GM19468 (cell line): Measurements from ENCODE around the gene KHK.

Source experiments
- ATAC-seq: cut with Tn5 transposase; IDR thresholded peaks from one replicate; pipeline ENCODE4 v1.9.1; 2021; ENCODE audit warnings: mild to moderate bottlenecking, moderate library complexity, moderate number of reproducible peaks; ENCODE audit not compliant: unreplicated experiment; ENCODE audit errors: extremely low read depth

Gene KHK

DNA sequence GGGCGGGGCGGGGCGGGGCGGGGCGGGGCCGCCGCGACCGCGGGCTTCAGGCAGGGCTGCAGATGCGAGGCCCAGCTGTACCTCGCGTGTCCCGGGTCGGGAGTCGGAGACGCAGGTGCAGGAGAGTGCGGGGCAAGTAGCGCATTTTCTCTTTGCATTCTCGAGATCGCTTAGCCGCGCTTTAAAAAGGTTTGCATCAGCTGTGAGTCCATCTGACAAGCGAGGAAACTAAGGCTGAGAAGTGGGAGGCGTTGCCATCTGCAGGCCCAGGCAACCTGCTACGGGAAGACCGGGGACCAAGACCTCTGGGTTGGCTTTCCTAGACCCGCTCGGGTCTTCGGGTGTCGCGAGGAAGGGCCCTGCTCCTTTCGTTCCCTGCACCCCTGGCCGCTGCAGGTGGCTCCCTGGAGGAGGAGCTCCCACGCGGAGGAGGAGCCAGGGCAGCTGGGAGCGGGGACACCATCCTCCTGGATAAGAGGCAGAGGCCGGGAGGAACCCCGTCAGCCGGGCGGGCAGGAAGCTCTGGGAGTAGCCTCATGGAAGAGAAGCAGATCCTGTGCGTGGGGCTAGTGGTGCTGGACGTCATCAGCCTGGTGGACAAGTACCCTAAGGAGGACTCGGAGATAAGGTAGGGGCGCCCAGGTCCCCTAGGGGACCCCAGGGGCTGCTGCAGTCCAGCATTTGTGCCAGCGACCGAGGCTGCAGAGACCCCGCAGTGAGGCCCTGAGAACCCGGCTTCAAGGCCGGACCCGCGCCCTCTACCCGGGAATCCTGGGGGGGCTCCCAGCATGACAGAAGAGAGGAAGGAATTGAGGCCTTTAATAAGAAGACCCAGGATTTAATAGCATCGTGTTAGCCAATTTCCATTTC, at the start of gene KHK:
TSS of gene KHK (plus strand) at position 49 of the 870 bp plus-strand sequence. CDS start at position 537, 488 bp downstream.
- no peak for ATAC-seq

DNA sequence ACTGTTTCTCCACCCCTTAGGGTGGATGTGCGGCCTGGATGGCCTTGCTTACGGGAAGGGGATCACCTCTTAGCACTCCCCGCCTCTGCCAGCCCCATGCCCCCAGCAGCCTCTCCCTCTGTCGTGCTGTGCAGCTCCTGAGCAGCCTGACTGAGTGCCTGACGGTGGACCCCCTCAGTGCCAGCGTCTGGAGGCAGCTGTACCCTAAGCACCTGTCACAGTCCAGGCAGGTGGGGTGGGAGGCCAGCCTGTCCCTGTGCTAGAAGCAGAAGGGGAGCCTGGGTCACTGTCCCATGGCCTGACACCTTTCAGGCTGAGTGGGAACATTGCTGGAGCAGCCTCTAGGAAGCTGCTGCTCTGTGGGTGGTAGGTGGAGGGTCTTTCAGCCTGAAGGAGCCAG, 48.6 kb upstream of the KHK start:
- no peak for ATAC-seq

DNA sequence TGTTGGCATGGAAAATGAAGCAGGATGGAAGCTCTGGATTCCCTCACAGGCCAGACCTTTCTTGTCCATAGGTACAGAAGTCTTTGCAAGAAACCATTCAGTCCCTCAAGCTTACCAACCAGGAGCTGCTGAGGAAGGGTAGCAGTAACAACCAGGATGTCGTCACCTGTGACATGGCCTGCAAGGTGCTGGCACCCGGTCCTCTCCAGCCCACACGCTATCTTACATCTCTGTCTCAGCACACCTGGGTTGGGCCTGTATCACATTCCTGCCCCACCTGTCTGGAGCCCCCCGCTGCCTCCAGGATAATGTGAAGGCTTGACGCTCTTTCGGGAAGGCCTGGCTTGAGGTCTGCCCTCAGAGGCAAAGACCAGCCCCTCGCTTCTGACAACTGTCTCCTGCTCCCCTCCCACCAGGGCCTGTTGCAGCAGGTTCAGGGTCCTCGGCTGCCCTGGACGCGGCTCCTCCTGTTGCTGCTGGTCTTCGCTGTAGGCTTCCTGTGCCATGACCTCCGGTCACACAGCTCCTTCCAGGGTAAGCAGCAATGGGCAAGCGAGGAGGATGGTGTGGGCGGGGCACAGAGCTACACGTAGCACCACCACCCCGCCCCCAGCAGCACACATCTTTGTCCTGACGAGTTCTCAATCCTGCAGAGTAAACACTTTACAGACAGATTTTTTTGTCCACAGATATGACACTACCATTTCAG, 47.8 kb upstream of the KHK start:
- ATAC-seq, result no peak

DNA sequence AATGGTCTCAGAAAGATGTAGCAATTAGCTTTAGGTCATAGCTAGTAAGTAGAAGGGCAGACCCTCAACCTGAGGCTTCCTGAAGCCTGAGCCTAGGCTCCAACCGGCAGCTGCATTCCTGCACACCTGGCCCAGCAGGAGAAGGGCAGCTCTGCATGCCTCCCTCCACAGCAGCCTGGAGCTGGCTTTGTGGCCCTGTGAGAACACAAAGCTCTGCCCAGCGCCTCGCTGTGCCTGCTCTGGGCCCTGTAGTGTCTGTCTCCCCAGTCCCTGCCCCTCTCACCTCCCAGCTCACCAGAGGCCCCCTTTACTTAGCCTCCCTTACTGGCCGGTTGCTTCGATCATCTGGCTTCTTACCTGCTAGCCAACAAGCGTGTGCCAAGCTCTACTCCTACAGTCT, 47.1 kb upstream of the KHK start:
- ATAC-seq, result no peak

- ATAC-seq, result no peak
Measured at GRCh38 chr2:27039871-27040270, 46.7 kb upstream of the KHK start.

GRCh38 chr2:27040282-27040681, 46.3 kb upstream of the KHK start:
- ATAC-seq, result no peak

- ATAC-seq, result no peak
Measured at GRCh38 chr2:27041752-27042151, 44.8 kb upstream of the KHK start.

- ATAC-seq, result no peak
Measured at GRCh38 chr2:27042159-27042661, 44.4 kb upstream of the KHK start.

DNA sequence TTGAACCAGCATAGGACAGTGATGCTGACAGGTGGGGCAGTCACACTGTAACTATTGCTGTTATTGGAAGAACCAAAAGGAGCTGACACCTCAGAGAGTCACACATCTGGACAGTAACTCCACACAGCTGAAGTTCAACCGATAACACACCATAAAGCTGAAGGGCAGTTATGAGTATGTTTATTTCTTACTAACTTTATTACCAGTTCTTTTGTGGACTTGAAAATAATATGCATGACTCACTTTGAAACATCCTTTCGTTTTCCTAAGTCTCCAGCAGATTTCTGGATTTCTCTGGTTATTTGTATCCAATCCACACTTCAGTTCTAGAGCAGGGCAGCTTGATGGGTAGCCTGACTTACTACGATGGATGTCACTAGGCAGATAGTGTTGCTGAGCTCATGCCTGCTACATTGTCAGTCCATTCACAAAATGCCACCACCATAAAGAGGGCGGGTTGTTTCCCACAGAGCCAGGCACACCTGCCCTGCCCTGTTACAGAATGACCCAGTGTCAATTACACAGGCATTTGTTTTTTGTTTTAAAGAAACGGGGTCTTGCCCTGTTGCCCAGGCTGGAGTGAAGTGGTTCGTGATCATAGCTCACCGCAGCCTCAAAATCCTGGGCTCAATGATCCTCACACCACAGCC, 43.5 kb upstream of the KHK start:
- ATAC-seq, result no peak

DNA sequence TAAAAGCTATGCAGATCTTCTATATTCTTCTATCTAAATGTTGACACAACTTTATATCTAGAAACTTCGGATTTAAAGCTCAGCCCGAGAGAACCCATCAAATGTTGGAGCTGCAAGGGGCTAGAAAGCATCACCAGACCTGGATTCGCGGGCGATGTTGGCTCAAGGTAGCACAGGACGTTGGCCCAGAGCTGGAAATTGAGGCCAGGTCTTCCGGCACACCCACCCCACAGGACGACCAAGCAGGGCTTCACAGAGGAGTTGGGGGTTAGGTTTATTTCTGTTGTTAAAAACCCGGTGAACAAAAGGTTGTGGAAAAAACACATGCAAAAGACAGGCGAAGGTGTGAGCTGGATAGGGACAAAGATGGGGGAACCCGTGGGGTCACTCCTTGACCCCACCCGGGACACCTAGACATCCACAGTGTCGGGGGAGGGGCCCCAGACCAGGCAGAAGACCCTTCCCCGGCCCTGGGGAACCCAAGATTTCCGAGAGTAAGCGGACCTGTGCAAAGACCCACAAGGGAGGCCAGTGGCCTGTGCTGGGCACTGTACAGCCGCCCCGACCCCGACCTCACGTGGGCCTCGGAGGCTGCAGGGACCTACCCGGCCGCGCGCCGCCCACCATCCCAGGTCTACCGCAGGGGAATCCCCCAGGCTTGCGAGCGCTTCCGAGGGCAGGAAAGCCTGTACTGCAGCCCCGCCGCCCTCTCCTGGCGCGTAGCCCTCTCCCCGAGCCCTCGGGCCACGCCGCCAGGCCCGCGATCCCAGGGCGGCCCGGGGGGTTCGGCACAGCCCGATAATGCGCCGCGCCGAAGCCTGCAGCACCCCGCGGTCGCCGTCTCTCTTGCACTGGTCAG, 36.9 kb upstream of the KHK start:
- no peak for ATAC-seq

GRCh38 chr2:27050281-27050995, 36.1 kb upstream of the KHK start:
- peak; percentile 28 for ATAC-seq

DNA sequence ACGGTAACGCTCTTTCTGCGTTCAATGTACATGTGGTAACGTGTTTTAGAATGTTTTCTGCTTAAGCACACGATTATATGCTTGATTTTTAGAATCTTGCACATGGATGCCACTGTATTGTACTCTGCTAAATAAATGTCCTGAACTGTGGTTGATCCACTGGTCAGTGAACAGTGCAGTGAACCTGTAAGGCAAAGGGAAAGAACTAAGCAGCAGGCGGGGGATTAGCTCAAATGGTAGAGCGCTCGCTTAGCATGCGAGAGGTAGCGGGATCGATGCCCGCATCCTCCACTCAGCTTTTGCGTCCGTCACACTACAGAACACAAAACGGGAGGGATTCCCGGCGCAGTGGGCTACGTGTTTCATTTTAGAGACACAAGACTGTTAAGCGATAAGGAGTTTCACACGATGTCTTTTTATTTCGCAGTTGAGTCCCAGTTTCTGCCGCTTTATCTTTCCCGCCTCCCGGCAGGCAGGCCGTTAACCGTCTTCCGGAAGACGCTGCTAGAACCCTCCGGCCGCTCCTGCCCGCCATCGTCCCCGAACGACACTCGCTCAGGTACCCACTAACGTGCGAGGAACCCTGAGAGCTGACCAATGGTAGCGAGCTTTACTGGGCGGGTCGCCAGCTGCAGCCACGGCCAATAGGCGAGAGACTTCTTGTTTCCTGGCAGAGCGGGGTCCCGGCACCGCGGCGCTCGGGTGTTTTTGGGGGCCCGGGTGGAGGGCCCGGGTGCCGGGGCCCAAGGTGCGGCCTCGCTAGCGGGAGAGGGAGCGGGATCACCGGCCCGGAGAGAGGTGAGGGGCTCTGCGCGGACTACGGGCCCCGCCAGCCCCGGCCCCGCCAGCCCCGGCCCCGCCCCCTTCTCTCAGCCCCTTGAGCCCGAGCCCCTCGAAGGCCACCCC, 35.3 kb upstream of the KHK start, which contains the start of gene AGBL5:
TSS of gene AGBL5 (plus strand) at position 673 of the 906 bp plus-strand sequence. CDS start 1,291 bp downstream, outside the sequence.
- peak; percentile 42 for ATAC-seq

- ATAC-seq, result no peak
Measured at GRCh38 chr2:27051902-27052645, 34.5 kb upstream of the KHK start.

GRCh38 chr2:27053321-27053720, 33.3 kb upstream of the KHK start:
- ATAC-seq, result no peak

- no peak for ATAC-seq
Measured at GRCh38 chr2:27053776-27054175, 32.8 kb upstream of the KHK start.

DNA sequence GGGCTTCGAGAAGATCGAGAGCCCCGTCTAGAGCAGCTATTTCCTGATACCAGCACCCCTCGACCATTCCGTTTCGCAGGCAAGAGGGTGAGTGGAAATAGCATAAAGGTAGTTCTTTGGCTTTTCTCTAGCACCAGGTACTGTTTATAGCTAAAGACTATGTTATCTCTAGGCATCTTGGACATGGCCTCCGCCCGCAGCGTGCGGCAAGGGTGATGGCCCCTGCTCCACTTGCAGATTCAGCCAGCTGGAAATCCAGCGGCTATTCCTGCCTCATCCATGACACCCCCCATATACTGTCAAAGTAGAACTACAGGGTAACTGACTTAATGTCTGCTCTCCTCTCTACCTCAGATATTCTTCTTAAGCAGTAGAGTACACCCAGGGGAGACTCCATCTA, 31.9 kb upstream of the KHK start:
- no peak for ATAC-seq

- no peak for ATAC-seq
Measured at GRCh38 chr2:27057184-27057583, 29.4 kb upstream of the KHK start.
